ENCODE data around the gene RGP1.

GRCh38 chr9:35771943-35772342, 22.9 kb downstream of the RGP1 start:
- TF ChIP-seq CTCF (IDR thresholded peaks at IDR 0.05; ENCODE audit: low read depth, low read length) (no peak), EZH2phosphoT487 (IDR thresholded peaks at IDR 0.05; ENCODE audit: low read depth) (no peak)

All from OCI-LY3 (cell line).